Fibroblast of lung (primary cell): ENCODE measurements around the gene BMP6.

ENCODE experiments used
- EZH2 ChIP-seq: IDR thresholded peaks from 2 replicates; pipeline ENCODE4 v1.5.1; 2012; ENCODE audit warnings: low read length, control low read depth, mild to moderate bottlenecking; ENCODE audit errors: missing control alignments
- TF ChIP-seq, protein P1 (sequence below), 2 donors: IDR thresholded peaks in 1 of 2; conservative IDR thresholded peaks in 1 of 2; 1 replicate in 1 of 2; 2 replicates in 1 of 2; pipeline ENCODE4 v1.5.1; 2011 to 2012; ENCODE audit warnings: low read length in 2 of 2, control low read depth in 1 of 2, inconsistent platforms in 1 of 2, low read depth in 1 of 2, mild to moderate bottlenecking in 1 of 2

DNA sequence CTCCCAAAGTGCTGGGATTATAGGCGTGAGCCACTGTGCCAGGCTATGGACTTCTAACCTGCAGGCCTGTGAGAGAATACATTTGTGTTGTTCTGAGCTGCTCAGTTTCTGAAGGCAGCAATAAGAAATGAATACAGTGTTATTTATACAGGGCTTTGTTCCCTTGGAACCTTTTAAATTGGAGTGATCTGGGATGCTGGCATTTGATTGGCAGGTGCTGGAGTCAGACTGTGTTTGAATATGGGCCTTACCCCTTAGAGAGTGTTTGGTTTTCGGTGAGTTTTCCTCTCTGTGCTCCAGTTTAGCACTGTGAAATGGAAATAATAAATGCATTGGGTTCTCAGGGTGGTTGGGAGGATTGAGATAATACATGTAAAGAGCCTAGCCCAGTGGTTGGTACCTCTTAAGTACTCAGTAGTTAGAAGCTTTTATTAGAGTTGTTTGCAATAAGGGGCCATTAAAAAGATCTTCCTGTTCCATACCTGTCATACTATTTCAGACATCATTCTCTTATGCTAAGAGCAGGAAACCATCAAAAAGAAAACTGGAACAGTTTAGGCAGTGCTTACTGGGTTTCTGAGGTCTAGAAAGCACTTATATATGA is 22.1 kb downstream of the BMP6 start:
- TF ChIP-seq, protein P1, sequence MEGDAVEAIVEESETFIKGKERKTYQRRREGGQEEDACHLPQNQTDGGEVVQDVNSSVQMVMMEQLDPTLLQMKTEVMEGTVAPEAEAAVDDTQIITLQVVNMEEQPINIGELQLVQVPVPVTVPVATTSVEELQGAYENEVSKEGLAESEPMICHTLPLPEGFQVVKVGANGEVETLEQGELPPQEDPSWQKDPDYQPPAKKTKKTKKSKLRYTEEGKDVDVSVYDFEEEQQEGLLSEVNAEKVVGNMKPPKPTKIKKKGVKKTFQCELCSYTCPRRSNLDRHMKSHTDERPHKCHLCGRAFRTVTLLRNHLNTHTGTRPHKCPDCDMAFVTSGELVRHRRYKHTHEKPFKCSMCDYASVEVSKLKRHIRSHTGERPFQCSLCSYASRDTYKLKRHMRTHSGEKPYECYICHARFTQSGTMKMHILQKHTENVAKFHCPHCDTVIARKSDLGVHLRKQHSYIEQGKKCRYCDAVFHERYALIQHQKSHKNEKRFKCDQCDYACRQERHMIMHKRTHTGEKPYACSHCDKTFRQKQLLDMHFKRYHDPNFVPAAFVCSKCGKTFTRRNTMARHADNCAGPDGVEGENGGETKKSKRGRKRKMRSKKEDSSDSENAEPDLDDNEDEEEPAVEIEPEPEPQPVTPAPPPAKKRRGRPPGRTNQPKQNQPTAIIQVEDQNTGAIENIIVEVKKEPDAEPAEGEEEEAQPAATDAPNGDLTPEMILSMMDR (conservative IDR thresholded peaks at IDR 0.05 in 1 of 2, IDR thresholded peaks at IDR 0.05 in 1 of 2; ENCODE audit: low read depth in 1 of 2, low read length in 2 of 2): no peak
- TF ChIP-seq EZH2: no peak
